SU-DHL-6 (cell line): ENCODE data around the gene FBN2.

Experiments
- EZH2phosphoT487 ChIP-seq: fragments of 200-600 bp; sonication (generic), shearing (Covaris generic); conservative IDR thresholded peaks from 2 replicates; pipeline ENCODE4 v1.6.1; 2018; ENCODE audit warnings: mild to moderate bottlenecking, antibody characterized with exemption, low read length, moderate library complexity, mixed read lengths
- TF ChIP-seq, protein P1 (sequence below): fragments of 200-600 bp; sonication (generic); IDR thresholded peaks from one replicate; pipeline ENCODE4 v1.5.1; 2017; ENCODE audit warnings: antibody characterized with exemption, mild to moderate bottlenecking, low read length, moderate library complexity; ENCODE audit not compliant: insufficient read depth, poor library complexity, severe bottlenecking

DNA sequence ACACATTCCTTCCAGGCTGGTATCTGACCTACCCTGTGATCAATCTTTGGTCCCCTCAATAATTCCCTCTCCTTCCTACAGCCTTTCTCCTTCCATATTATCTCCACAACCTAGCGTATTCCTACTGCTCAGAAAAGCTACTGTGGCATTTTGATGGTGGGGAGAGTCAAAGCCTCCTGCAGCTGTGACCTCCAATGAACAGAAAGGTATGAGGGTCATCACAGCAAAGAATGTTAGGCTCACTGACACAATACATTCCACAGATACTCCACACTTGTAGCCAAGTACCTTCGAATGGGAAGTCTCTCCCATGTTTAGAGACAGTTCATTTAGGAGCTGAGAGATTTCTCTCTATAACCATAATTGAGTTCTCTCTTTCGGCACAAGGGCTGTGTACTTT, 5.9 kb downstream of the FBN2 start:
- TF ChIP-seq, protein P1, sequence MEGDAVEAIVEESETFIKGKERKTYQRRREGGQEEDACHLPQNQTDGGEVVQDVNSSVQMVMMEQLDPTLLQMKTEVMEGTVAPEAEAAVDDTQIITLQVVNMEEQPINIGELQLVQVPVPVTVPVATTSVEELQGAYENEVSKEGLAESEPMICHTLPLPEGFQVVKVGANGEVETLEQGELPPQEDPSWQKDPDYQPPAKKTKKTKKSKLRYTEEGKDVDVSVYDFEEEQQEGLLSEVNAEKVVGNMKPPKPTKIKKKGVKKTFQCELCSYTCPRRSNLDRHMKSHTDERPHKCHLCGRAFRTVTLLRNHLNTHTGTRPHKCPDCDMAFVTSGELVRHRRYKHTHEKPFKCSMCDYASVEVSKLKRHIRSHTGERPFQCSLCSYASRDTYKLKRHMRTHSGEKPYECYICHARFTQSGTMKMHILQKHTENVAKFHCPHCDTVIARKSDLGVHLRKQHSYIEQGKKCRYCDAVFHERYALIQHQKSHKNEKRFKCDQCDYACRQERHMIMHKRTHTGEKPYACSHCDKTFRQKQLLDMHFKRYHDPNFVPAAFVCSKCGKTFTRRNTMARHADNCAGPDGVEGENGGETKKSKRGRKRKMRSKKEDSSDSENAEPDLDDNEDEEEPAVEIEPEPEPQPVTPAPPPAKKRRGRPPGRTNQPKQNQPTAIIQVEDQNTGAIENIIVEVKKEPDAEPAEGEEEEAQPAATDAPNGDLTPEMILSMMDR = no peak
- TF ChIP-seq EZH2phosphoT487 = no peak
